ENCODE results near the gene APC. TPM values are rescaled to one million over a fixed set of nuclear protein-coding genes. Genes with fewer than 3 reads are reported as not detected.
"Not testable (repeated sequence)": the region's sequence is repeated elsewhere in the genome, so short reads cannot be mapped to it uniquely, and the experiment has no call there.

Gene APC
- total RNA-seq, 2 experiments from 2014 or later, result 28.6 to 33.6 TPM

- Mint-ChIP-seq H3K4me1 (no peaks in the 10 kb centered on the region), H3K4me3 (no peak overlapping the region), H3K27me3 (no peaks in the 10 kb centered on the region), H3K36me3 (peaks cover 8% of the 10 kb centered on the region), H3K27ac (no peak overlapping the region), H3K9me3 (no peaks in the 10 kb centered on the region)
- DNase-seq, result no peak
- POLR2A ChIA-PET, result no interaction called here
- no peak for ATAC-seq (ENCODE audit: low read depth)
Measured at GRCh38 chr5:112822456-112822855, 84.8 kb downstream of the APC start.

DNA sequence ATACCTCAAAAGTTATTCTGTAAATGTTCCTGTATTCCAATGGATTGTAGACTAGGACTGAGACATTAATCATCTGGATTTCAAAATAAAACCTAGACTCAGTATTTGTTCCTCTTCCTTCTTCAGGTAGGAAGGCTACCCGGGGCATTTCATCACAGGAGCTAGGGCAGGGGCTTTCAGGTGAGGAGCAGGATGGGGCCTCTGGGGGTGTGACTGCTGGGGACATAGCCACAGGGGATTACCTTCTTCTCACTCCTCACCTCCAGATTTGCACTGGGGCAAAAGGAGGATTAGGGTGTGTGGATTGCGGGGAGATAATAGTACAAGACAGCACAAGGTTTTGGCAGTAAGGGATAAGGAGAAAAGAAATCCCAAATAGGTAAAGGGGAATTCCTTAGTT lies 85.5 kb downstream of the APC start:
- Mint-ChIP-seq H3K4me1 (no peaks in the 10 kb centered on the region), H3K9me3 (no peaks in the 10 kb centered on the region), H3K4me3 (no peak overlapping the region), H3K27ac (no peak overlapping the region), H3K27me3 (no peaks in the 10 kb centered on the region), H3K36me3 (peaks cover 8% of the 10 kb centered on the region)
- ATAC-seq (ENCODE audit: low read depth) (no peak), DNase-seq (no peak)
- POLR2A ChIA-PET, result no interaction called here

DNA sequence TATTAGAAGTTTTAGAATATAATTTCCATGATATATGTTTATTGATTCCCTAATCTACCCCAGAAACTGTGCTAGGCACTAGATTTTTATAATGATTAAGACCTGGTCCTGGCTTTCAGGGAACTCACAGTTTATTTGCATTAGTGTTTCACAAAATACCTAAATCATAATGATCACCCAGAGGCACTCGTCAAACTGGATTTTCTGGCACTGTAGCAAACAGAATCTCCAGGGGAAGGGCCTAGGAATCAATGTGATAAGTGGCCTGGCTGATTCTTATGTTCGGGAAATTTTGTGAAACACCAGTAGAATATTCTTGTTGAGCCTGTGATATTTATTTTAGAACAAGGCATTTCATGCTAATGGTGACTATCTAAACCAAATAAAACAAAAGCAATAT lies 86.0 kb downstream of the APC start:
- Mint-ChIP-seq H3K9me3 (no peaks in the 10 kb centered on the region), H3K36me3 (peaks cover 10% of the 10 kb centered on the region), H3K27me3 (no peaks in the 10 kb centered on the region), H3K27ac (no peak overlapping the region), H3K4me3 (no peak overlapping the region), H3K4me1 (no peaks in the 10 kb centered on the region)
- ATAC-seq (ENCODE audit: low read depth) (no peak), DNase-seq (no peak)
- POLR2A ChIA-PET, result no interaction called here

DNA sequence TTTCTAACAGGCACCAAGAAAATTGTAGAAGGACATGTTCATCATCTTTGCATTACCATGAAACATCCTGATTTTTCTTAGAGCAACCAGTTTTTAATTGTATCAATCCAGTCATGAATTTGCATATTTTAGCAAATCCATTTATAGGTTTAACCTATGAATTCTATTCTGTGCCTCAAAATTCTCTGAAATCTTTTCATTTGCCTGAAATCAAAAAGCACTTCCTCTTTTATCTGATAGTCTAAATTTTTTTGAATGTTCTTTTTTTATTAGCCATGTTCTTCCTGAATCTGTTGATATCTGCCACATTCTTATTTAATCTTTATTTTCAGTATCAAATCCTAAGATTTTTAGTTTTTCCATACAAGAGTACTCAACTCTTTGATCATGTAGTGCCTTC lies 86.5 kb downstream of the APC start:
- POLR2A ChIA-PET, result no interaction called here

DNA sequence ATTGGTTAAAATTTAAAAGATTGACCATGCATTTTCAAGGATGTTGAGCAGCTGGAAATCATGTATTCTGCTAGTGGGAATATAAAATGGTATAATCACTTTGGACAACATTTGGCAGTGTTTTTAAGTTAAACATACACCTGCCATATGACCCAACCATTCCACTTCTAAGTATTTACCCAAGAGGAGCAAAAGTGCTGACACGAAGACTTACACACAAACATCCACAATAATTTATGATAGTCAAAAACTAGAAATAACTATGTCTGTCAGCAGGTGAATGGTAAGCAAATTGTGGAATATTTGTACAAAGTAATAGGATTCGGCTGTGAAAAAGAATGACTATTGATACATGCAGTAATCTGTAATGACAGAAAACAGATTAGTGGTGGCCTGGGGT lies 92.7 kb downstream of the APC start:
- H3K4me3 Mint-ChIP-seq, result no peak overlapping the region
- no peak overlapping the region for H3K27ac Mint-ChIP-seq
- DNase-seq (no peak), ATAC-seq (ENCODE audit: low read depth) (no peak)
- H3K9me3 Mint-ChIP-seq, result no peaks in the 10 kb centered on the region
- H3K4me1 Mint-ChIP-seq, result no peaks in the 10 kb centered on the region
- no peaks in the 10 kb centered on the region for H3K27me3 Mint-ChIP-seq
- peaks cover 11% of the 10 kb centered on the region for H3K36me3 Mint-ChIP-seq
- POLR2A ChIA-PET, result no interaction called here

More for the DNA sequence above, 86.5 kb downstream of the APC start:
- Mint-ChIP-seq H3K27ac (no peak overlapping the region), H3K4me1 (no peaks in the 10 kb centered on the region), H3K9me3 (no peaks in the 10 kb centered on the region), H3K4me3 (no peak overlapping the region), H3K27me3 (no peaks in the 10 kb centered on the region), H3K36me3 (peaks cover 10% of the 10 kb centered on the region)
- DNase-seq (no peak), ATAC-seq (ENCODE audit: low read depth) (no peak)

GRCh38 chr5:112833971-112834370 lies 96.3 kb downstream of the APC start:
- no peaks in the 10 kb centered on the region for H3K9me3 Mint-ChIP-seq
- no peaks in the 10 kb centered on the region for H3K4me1 Mint-ChIP-seq
- H3K36me3 Mint-ChIP-seq, result peaks cover 22% of the 10 kb centered on the region
- no peaks in the 10 kb centered on the region for H3K27me3 Mint-ChIP-seq
- POLR2A ChIA-PET, result no interaction called here
- no peak overlapping the region for H3K4me3 Mint-ChIP-seq
- ATAC-seq (ENCODE audit: low read depth), result no peak
- DNase-seq, result no peak
- no peak overlapping the region for H3K27ac Mint-ChIP-seq

DNA sequence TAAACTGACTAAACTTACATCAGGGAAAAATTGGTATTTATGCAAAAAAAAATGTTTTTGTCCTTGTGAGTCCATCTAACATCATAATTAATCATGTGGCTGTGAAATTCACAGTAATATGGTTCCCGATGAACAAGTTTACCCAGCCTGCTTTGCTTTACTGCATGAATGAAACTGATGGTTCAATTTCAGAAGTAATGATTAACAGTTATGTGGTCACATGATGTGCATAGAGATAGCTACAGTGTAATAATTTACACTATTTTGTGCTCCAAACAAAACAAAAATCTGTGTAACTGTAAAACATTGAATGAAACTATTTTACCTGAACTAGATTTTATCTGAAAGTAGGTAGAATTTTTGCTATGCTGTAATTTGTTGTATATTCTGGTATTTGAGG lies 106.8 kb downstream of the APC start:
- H3K9me3 Mint-ChIP-seq, result no peaks in the 10 kb centered on the region

GRCh38 chr5:112846556-112846955 lies 108.9 kb downstream of the APC start:
- Mint-ChIP-seq H3K9me3 (no peaks in the 10 kb centered on the region), H3K36me3 (peaks cover 9% of the 10 kb centered on the region), H3K27ac (no peak overlapping the region), H3K27me3 (peaks cover 7% of the 10 kb centered on the region), H3K4me1 (peaks cover 4% of the 10 kb centered on the region), H3K4me3 (no peak overlapping the region)
- no peak for ATAC-seq (ENCODE audit: low read depth)
- POLR2A ChIA-PET, result no interaction called here
- DNase-seq, result no peak

More for the DNA sequence above, 106.8 kb downstream of the APC start:
- peaks cover 4% of the 10 kb centered on the region for H3K4me1 Mint-ChIP-seq
- no peak for ATAC-seq (ENCODE audit: low read depth)
- no peak overlapping the region for H3K27ac Mint-ChIP-seq
- peaks cover 9% of the 10 kb centered on the region for H3K36me3 Mint-ChIP-seq
- POLR2A ChIA-PET, result interaction anchor here (0.5 kb wide), 1 partner anchor 64 kb away, joined by 4 read pairs; no protein-coding TSS in a partner anchor
- no peak for DNase-seq
- H3K27me3 Mint-ChIP-seq, result no peaks in the 10 kb centered on the region
- no peak overlapping the region for H3K4me3 Mint-ChIP-seq

DNA sequence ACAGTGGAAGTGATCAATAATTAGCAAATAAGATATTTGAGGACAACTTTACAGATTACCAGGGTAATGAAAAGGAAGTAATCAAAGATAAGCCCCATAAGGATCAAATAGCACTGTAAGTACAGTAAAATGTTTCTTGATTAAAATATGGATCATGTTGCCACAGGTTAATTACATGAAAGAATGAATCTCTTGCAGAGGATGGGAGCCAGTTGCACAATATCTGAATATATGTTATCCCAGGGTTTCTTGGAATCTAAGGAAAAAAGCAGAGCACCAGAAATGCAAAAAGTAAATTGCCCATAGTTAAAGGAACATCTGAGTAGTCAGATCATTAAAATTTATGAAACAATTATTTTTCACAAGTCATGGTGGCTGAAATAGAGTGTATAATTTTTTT lies 109.6 kb downstream of the APC start:
- Mint-ChIP-seq H3K4me1 (peaks cover 4% of the 10 kb centered on the region), H3K36me3 (peaks cover 7% of the 10 kb centered on the region), H3K27me3 (peaks cover 12% of the 10 kb centered on the region), H3K27ac (no peak overlapping the region), H3K9me3 (no peaks in the 10 kb centered on the region), H3K4me3 (no peak overlapping the region)
- ATAC-seq (ENCODE audit: low read depth) (no peak), DNase-seq (no peak)
- POLR2A ChIA-PET, result no interaction called here

GRCh38 chr5:112848116-112848811 lies 110.6 kb downstream of the APC start:
- Mint-ChIP-seq H3K36me3 (peaks cover 4% of the 10 kb centered on the region), H3K4me1 (peaks cover 4% of the 10 kb centered on the region), H3K4me3 (peak overlapping the region; percentile 19), H3K27ac (peak overlapping the region; percentile 17), H3K27me3 (peaks cover 17% of the 10 kb centered on the region), H3K9me3 (no peaks in the 10 kb centered on the region)
- POLR2A ChIA-PET, result interaction anchor here (0.6 to 1.0 kb wide), 4 partner anchors 12 to 678 kb away, joined by 3 to 4 read pairs (median 3); partner anchors contain the start of gene SRP19
- DNase-seq (no peak), ATAC-seq (ENCODE audit: low read depth) (peak; percentile 98)

DNA sequence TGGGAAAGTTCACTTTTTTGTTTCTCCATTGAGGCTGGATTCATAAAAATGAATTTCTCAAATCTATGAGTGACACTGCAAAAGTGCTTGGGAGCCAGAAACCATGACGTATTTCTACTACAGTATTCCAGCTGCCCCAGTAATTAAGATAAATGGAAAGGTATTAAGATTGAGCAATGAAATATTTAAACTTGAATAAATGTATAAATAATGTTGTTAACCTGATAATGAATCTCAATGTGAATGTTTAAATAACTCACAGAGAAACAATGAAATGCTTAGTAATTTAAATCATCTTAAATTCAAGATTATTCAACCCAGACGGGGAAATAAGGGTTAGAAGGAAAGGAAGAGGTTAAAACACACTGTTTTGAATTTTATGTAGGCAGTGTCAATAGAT lies 112.2 kb downstream of the APC start:
- DNase-seq, result no peak
- ATAC-seq (ENCODE audit: low read depth), result no peak
- H3K27me3 Mint-ChIP-seq, result peaks cover 33% of the 10 kb centered on the region
- H3K4me3 Mint-ChIP-seq, result no peak overlapping the region
- peaks cover 4% of the 10 kb centered on the region for H3K36me3 Mint-ChIP-seq
- POLR2A ChIA-PET, result no interaction called here
- peaks cover 3% of the 10 kb centered on the region for H3K9me3 Mint-ChIP-seq
- H3K4me1 Mint-ChIP-seq, result peaks cover 4% of the 10 kb centered on the region
- no peak overlapping the region for H3K27ac Mint-ChIP-seq

DNA sequence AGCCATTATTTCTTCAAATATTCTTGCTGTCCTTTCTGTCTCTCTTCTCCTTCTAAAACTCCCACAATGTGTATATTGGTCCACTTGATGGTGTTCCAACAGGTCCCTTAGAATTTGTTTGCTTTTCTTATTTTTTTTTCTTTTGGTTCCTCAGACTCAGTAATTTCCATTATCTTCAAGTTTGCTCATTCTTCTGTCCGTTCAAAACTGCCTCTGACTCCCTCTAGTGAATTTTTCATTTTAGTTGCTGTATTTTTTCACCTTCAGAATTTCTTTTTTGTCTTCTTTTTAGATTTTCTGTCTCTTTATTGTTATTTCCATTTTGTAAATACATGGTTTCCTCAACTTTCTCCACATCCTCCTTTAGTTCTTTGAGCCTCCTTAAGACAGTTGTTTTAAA lies 117.0 kb downstream of the APC start:
- Mint-ChIP-seq H3K36me3 (peaks cover 13% of the 10 kb centered on the region), H3K4me3 (no peak overlapping the region), H3K27me3 (peaks cover 64% of the 10 kb centered on the region), H3K9me3 (peaks cover 5% of the 10 kb centered on the region), H3K27ac (no peak overlapping the region), H3K4me1 (peaks cover 2% of the 10 kb centered on the region)
- DNase-seq (no peak), ATAC-seq (ENCODE audit: low read depth) (no peak)
- POLR2A ChIA-PET, result interaction anchor here (1.4 kb wide), 1 partner anchor 67 kb away, joined by 3 read pairs; no protein-coding TSS in a partner anchor

GRCh38 chr5:112857866-112858265 lies 120.2 kb downstream of the APC start:
- DNase-seq, result no peak
- H3K36me3 Mint-ChIP-seq, result peaks cover 13% of the 10 kb centered on the region
- no peak for ATAC-seq (ENCODE audit: low read depth)
- no peak overlapping the region for H3K27ac Mint-ChIP-seq
- H3K27me3 Mint-ChIP-seq, result peaks cover 48% of the 10 kb centered on the region
- H3K4me3 Mint-ChIP-seq, result no peak overlapping the region
- POLR2A ChIA-PET, result interaction anchor here (0.7 kb wide), 1 partner anchor 15 kb away, joined by 3 read pairs; no protein-coding TSS in a partner anchor
- H3K9me3 Mint-ChIP-seq, result peaks cover 5% of the 10 kb centered on the region
- peaks cover 12% of the 10 kb centered on the region for H3K4me1 Mint-ChIP-seq

DNA sequence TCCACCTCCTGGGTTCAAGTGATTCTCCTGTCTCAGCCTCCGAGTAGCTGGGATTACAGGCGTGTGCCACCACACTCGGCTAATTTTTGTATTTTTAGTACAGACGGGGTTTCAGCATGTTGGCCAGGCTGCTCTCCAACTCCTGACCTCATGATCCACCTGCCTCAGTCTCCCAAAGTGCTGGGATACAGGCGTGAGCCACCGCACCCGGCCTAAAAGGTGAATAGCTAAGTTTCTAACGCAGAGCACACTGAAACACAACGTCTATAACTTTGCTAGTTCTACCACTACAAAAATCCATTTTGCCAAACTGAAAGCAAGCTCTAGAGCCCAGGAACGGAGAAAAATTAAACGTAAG lies 122.9 kb downstream of the APC start:
- H3K4me3 Mint-ChIP-seq, result peak overlapping the region; percentile 96
- H3K36me3 Mint-ChIP-seq, result peaks cover 14% of the 10 kb centered on the region
- peak overlapping the region; percentile 94 for H3K27ac Mint-ChIP-seq
- POLR2A ChIA-PET, result interaction anchor here (1.0 to 2.1 kb wide), 9 partner anchors 10 to 116 kb away, joined by 3 to 15 read pairs (median 4); partner anchors contain the start of genes DCP2 and REEP5
- not testable (repeated sequence) for ATAC-seq (ENCODE audit: low read depth); H3K9me3 Mint-ChIP-seq; DNase-seq
- peaks cover 24% of the 10 kb centered on the region for H3K4me1 Mint-ChIP-seq
- peaks cover 25% of the 10 kb centered on the region for H3K27me3 Mint-ChIP-seq
